Stomach (tissue), 4 donors: Measurements from ENCODE around the gene BCL2.

Experiments
- EP300 ChIP-seq: sonication (generic); formaldehyde crosslinking; IDR thresholded peaks from one replicate; pipeline ENCODE4 v1.6.1; 2017; ENCODE audit warnings: antibody characterized with exemption
- TF ChIP-seq, protein P1 (sequence below), 7 experiments: fragments of 450-650 bp in 4 of 7; fragments of 200-600 bp in 3 of 7; sonication (generic) in 3 of 7; IDR thresholded peaks; one replicate each; pipeline ENCODE4 v1.5.1; 2016 to 2019; ENCODE audit warnings: antibody characterized with exemption in 7 of 7, control low read depth in 2 of 7, mild to moderate bottlenecking in 1 of 7

GRCh38 chr18:63141778-63142176, 177.8 kb downstream of the BCL2 start:
- no peak for TF ChIP-seq EP300
- TF ChIP-seq, protein P1, sequence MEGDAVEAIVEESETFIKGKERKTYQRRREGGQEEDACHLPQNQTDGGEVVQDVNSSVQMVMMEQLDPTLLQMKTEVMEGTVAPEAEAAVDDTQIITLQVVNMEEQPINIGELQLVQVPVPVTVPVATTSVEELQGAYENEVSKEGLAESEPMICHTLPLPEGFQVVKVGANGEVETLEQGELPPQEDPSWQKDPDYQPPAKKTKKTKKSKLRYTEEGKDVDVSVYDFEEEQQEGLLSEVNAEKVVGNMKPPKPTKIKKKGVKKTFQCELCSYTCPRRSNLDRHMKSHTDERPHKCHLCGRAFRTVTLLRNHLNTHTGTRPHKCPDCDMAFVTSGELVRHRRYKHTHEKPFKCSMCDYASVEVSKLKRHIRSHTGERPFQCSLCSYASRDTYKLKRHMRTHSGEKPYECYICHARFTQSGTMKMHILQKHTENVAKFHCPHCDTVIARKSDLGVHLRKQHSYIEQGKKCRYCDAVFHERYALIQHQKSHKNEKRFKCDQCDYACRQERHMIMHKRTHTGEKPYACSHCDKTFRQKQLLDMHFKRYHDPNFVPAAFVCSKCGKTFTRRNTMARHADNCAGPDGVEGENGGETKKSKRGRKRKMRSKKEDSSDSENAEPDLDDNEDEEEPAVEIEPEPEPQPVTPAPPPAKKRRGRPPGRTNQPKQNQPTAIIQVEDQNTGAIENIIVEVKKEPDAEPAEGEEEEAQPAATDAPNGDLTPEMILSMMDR (IDR thresholded peaks at IDR 0.05), result no peak
